Measurements from ENCODE around the gene RNASE9.
A peak's percentile ranks its signal among the peaks of the same experiment; 100 is the strongest.

Gene RNASE9

DNA sequence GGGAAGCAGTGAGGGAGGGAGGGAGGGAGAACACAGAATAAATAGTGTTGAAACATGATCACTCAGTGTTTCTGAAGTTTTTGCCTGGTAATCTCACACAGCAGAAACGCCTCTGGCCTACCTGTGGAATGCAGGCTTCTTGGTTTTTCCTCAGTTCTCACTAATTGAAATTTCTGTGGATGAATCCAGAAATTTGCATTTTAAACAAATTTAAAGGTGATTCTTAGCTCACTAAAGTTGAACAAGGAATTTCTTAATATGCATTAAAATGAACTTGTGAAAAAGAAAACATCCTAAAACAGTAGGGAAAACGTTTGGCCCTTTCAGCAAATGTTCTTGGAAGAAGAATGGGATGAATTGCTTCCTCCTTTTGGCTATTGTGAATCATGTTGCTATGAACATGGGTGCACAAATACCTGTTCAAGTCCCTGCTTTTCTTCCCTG, 1.4 kb downstream of the RNASE9 start:
- H3K79me2 ChIP-seq (ENCODE audit: control insufficient read depth, insufficient read depth, low read length, poor library complexity), result no peaks in the 10 kb centered on the region
- no peak overlapping the region for H2BK12ac ChIP-seq (ENCODE audit: low read length)
- H3K18ac ChIP-seq (ENCODE audit: low read length), result no peak overlapping the region
- H3K27me3 ChIP-seq (ENCODE audit: insufficient read depth, low read length), result no peaks in the 10 kb centered on the region
- H3K36me3 ChIP-seq (ENCODE audit: control insufficient read depth in 1 of 2, insufficient read depth in 2 of 2, low read length in 2 of 2), result no peaks in the 10 kb centered on the region
- H2BK5ac ChIP-seq (ENCODE audit: low read depth, low read length, poor library complexity), result no peak overlapping the region
- H3K4me3 ChIP-seq (ENCODE audit: low read depth, low read length), result no peak overlapping the region
- no peak overlapping the region for H3K9ac ChIP-seq (ENCODE audit: low read length)
- no peak overlapping the region for H2AFZ ChIP-seq (ENCODE audit: insufficient read depth, low read length, poor library complexity)
- no peaks in the 10 kb centered on the region for H3K9me3 ChIP-seq (ENCODE audit: insufficient read depth, low read depth, low read length)
- WGBS (ENCODE audit: extremely low coverage, insufficient coverage, insufficient read length), result no CpG with 5 or more reads among the region's 2 CpGs
- H3K14ac ChIP-seq (ENCODE audit: low read length), result no peak overlapping the region
- no peak overlapping the region for H3K23ac ChIP-seq (ENCODE audit: low read length)
- no peak overlapping the region for H2AK5ac ChIP-seq (ENCODE audit: low read length)
- no peak overlapping the region for H2BK120ac ChIP-seq (ENCODE audit: insufficient read depth, low read length, poor library complexity)
- H4K8ac ChIP-seq (ENCODE audit: low read depth, low read length), result no peak overlapping the region
- H4K12ac ChIP-seq (ENCODE audit: low read depth, low read length), result no peak overlapping the region
- no peak overlapping the region for H3K27ac ChIP-seq (ENCODE audit: low read depth, low read length)
- H4K91ac ChIP-seq (ENCODE audit: low read depth, low read length), result no peak overlapping the region
- peaks cover 0 to under 1% of the 10 kb centered on the region in 2 experiments for H3K4me1 ChIP-seq (ENCODE audit: control insufficient read depth in 1 of 2, insufficient read depth in 2 of 2, low read length in 2 of 2)
- no peak for DNase-seq
- no peak overlapping the region for H3K4ac ChIP-seq (ENCODE audit: low read depth, low read length)
- no peaks in the 10 kb centered on the region for H3K79me1 ChIP-seq (ENCODE audit: low read length)
- H3K4me2 ChIP-seq (ENCODE audit: low read length), result no peak overlapping the region

DNA sequence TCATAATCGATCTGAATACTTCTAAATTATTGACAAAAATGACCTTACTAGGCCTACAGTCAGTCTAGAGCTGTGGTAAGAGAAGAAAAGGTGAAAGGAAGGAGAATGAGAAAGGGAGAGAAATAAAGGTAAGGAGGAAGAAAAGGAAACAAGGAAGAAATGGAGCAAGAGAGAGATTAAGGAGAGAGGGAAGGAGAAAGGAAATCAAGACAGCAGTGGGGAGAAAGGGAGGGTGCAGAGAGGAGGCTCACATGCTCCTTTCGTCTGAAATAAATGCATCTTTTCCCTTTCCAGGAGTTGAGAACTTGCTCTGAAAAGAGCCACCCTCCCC, 3.7 kb downstream of the RNASE9 start:
- no peak overlapping the region for H3K9ac ChIP-seq (ENCODE audit: low read length)
- H3K14ac ChIP-seq (ENCODE audit: low read length), result no peak overlapping the region
- H2BK12ac ChIP-seq (ENCODE audit: low read length), result no peak overlapping the region
- H2AK5ac ChIP-seq (ENCODE audit: low read length), result no peak overlapping the region
- no peaks in the 10 kb centered on the region for H3K36me3 ChIP-seq (ENCODE audit: control insufficient read depth in 1 of 2, insufficient read depth in 2 of 2, low read length in 2 of 2)
- H2BK5ac ChIP-seq (ENCODE audit: low read depth, low read length, poor library complexity), result no peak overlapping the region
- DNase-seq, result no peak
- H4K91ac ChIP-seq (ENCODE audit: low read depth, low read length), result no peak overlapping the region
- H3K9me3 ChIP-seq (ENCODE audit: insufficient read depth, low read depth, low read length), result no peaks in the 10 kb centered on the region
- no peak overlapping the region for H3K23ac ChIP-seq (ENCODE audit: low read length)
- H4K12ac ChIP-seq (ENCODE audit: low read depth, low read length), result no peak overlapping the region
- no peak overlapping the region for H3K4ac ChIP-seq (ENCODE audit: low read depth, low read length)
- H3K4me1 ChIP-seq (ENCODE audit: control insufficient read depth in 1 of 2, insufficient read depth in 2 of 2, low read length in 2 of 2), result no peaks in the 10 kb centered on the region
- H2AFZ ChIP-seq (ENCODE audit: insufficient read depth, low read length, poor library complexity), result no peak overlapping the region
- no CpG with 5 or more reads among the region's 2 CpGs for WGBS (ENCODE audit: extremely low coverage, insufficient coverage, insufficient read length)
- H3K27me3 ChIP-seq (ENCODE audit: insufficient read depth, low read length), result no peaks in the 10 kb centered on the region
- H3K79me2 ChIP-seq (ENCODE audit: control insufficient read depth, insufficient read depth, low read length, poor library complexity), result no peaks in the 10 kb centered on the region
- H3K4me2 ChIP-seq (ENCODE audit: low read length), result no peak overlapping the region
- no peak overlapping the region for H3K27ac ChIP-seq (ENCODE audit: low read depth, low read length)
- H3K4me3 ChIP-seq (ENCODE audit: low read depth, low read length), result no peak overlapping the region
- H2BK120ac ChIP-seq (ENCODE audit: insufficient read depth, low read length, poor library complexity), result no peak overlapping the region
- no peak overlapping the region for H3K18ac ChIP-seq (ENCODE audit: low read length)
- no peak overlapping the region for H4K8ac ChIP-seq (ENCODE audit: low read depth, low read length)
- no peaks in the 10 kb centered on the region for H3K79me1 ChIP-seq (ENCODE audit: low read length)

DNA sequence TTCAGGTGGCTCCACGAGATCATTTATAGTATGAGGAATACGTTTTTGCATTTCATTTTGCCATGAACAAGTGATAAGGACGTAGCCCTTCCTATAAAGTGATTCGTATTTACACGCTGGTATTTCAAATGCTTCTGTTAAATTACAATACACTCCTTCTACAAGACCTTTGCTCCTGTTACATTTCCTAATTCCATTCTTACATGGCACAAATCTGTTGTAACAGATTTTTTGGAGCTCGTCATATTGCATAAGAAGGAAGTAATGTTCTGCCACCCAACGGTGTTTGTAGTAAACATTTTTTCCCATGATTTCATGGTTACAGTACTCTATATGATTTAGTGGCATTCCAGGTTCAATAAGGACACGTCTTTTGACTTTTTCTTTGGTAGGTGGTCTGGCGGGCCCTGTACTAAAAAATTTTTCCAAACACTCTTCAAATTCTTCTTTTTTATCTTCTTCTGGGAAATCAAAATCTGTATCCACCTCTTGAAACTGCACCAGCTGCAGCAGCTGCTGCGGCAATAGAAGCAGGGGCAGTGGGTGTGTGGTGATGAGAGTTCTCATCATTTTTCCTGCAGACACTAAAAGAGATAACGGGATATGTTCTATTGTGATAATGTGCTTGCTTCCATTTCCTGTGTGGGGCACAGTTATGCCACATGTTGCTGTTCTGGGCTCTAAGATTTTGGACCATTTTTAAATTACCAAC, 4.2 kb downstream of the RNASE9 start:
- no peaks in the 10 kb centered on the region for H3K27me3 ChIP-seq (ENCODE audit: insufficient read depth, low read length)
- no peak overlapping the region for H4K8ac ChIP-seq (ENCODE audit: low read depth, low read length)
- DNase-seq, result peak in 1 of 2 donors; percentile 9
- no peak overlapping the region for H2BK120ac ChIP-seq (ENCODE audit: insufficient read depth, low read length, poor library complexity)
- no peaks in the 10 kb centered on the region for H3K9me3 ChIP-seq (ENCODE audit: insufficient read depth, low read depth, low read length)
- H3K4me1 ChIP-seq (ENCODE audit: control insufficient read depth in 1 of 2, insufficient read depth in 2 of 2, low read length in 2 of 2), result no peaks in the 10 kb centered on the region
- H3K4me3 ChIP-seq (ENCODE audit: low read depth, low read length), result no peak overlapping the region
- H3K79me1 ChIP-seq (ENCODE audit: low read length), result no peaks in the 10 kb centered on the region
- no peak overlapping the region for H3K4me2 ChIP-seq (ENCODE audit: low read length)
- no peak overlapping the region for H2BK12ac ChIP-seq (ENCODE audit: low read length)
- no peak overlapping the region for H3K27ac ChIP-seq (ENCODE audit: low read depth, low read length)
- H3K9ac ChIP-seq (ENCODE audit: low read length), result no peak overlapping the region
- H3K4ac ChIP-seq (ENCODE audit: low read depth, low read length), result no peak overlapping the region
- H2AK5ac ChIP-seq (ENCODE audit: low read length), result no peak overlapping the region
- no peak overlapping the region for H3K18ac ChIP-seq (ENCODE audit: low read length)
- no peak overlapping the region for H4K91ac ChIP-seq (ENCODE audit: low read depth, low read length)
- H2BK5ac ChIP-seq (ENCODE audit: low read depth, low read length, poor library complexity), result no peak overlapping the region
- no peaks in the 10 kb centered on the region for H3K36me3 ChIP-seq (ENCODE audit: control insufficient read depth in 1 of 2, insufficient read depth in 2 of 2, low read length in 2 of 2)
- no peak overlapping the region for H4K12ac ChIP-seq (ENCODE audit: low read depth, low read length)
- H2AFZ ChIP-seq (ENCODE audit: insufficient read depth, low read length, poor library complexity), result no peak overlapping the region
- no peak overlapping the region for H3K23ac ChIP-seq (ENCODE audit: low read length)
- WGBS (ENCODE audit: extremely low coverage, insufficient coverage, insufficient read length), result no CpG with 5 or more reads among the region's 11 CpGs
- no peak overlapping the region for H3K14ac ChIP-seq (ENCODE audit: low read length)
- H3K79me2 ChIP-seq (ENCODE audit: control insufficient read depth, insufficient read depth, low read length, poor library complexity), result no peaks in the 10 kb centered on the region

DNA sequence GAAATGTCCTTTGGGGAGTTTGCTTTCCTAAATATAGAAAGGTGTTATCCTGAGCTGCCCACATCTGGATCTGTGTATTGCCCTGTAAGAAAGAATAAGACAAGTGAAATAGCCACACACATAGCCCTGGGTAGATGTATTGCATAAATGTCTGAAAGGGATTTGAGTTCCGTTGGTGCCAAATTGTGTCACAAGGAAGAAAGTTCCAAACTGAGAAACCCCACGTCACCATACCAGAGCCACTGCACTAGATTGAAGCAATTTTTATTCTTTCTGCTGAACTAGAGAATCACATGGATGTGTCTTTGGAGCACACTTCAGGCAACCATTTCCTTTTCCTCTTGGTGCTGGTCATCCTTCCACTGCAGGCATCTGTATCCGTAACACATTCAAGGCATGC, 5.0 kb downstream of the RNASE9 start:
- Histone ChIP-seq H3K9me3 (ENCODE audit: insufficient read depth, low read depth, low read length) (no peaks in the 10 kb centered on the region), H3K27ac (ENCODE audit: low read depth, low read length) (no peak overlapping the region), H2BK12ac (ENCODE audit: low read length) (no peak overlapping the region), H2BK120ac (ENCODE audit: insufficient read depth, low read length, poor library complexity) (no peak overlapping the region), H4K8ac (ENCODE audit: low read depth, low read length) (no peak overlapping the region), H3K79me1 (ENCODE audit: low read length) (no peaks in the 10 kb centered on the region), H4K91ac (ENCODE audit: low read depth, low read length) (no peak overlapping the region), H3K4me2 (ENCODE audit: low read length) (no peak overlapping the region), H3K4me3 (ENCODE audit: low read depth, low read length) (no peak overlapping the region), H3K4ac (ENCODE audit: low read depth, low read length) (no peak overlapping the region), H3K79me2 (ENCODE audit: control insufficient read depth, insufficient read depth, low read length, poor library complexity) (no peaks in the 10 kb centered on the region), H2AFZ (ENCODE audit: insufficient read depth, low read length, poor library complexity) (no peak overlapping the region), H3K23ac (ENCODE audit: low read length) (no peak overlapping the region), H4K12ac (ENCODE audit: low read depth, low read length) (no peak overlapping the region), H2BK5ac (ENCODE audit: low read depth, low read length, poor library complexity) (no peak overlapping the region), H2AK5ac (ENCODE audit: low read length) (no peak overlapping the region), H3K27me3 (ENCODE audit: insufficient read depth, low read length) (no peaks in the 10 kb centered on the region), H3K4me1 (ENCODE audit: control insufficient read depth in 1 of 2, insufficient read depth in 2 of 2, low read length in 2 of 2) (no peaks in the 10 kb centered on the region), H3K9ac (ENCODE audit: low read length) (no peak overlapping the region), H3K14ac (ENCODE audit: low read length) (no peak overlapping the region), H3K18ac (ENCODE audit: low read length) (no peak overlapping the region), H3K36me3 (ENCODE audit: control insufficient read depth in 1 of 2, insufficient read depth in 2 of 2, low read length in 2 of 2) (no peaks in the 10 kb centered on the region)
- no CpG with 5 or more reads among the region's 3 CpGs for WGBS (ENCODE audit: extremely low coverage, insufficient coverage, insufficient read length)
- no peak for DNase-seq
